PC-9 (cell line): ENCODE measurements around the gene LSP1. TPM values are rescaled to one million over a fixed set of nuclear protein-coding genes. Genes with fewer than 3 reads are reported as not detected.

Source experiments
- BruUV-seq: library from RNA; stranded (reverse); fragments of 400-500 nt; replicated peaks from 2 replicates; lab custom pipeline; 2021; lab: Mats Ljungman, UMichigan
- CTCF ChIA-PET: fragments of 300-600 bp; sonication (Branson Sonifier 250); formaldehyde crosslinking; loops from one replicate; lab custom pipeline; 2022; ENCODE audit warnings: antibody characterized with exemption; lab: Charles Lee
- POLR2A ChIA-PET: fragments of 300-600 bp; sonication (Branson Sonifier 250); formaldehyde crosslinking; loops from one replicate; lab custom pipeline; 2022; ENCODE audit warnings: antibody characterized with exemption; ENCODE audit not compliant: unreplicated experiment; lab: Charles Lee
- DNase-seq, 2 experiments: peaks; one replicate each; pipeline versions ENCODE4 v3.0.0 to v3.0.0-alpha.2; 2015 to 2022; ENCODE audit warnings: mixed read lengths in 1 of 2
- H2AFZ ChIP-seq: fragments of 200-600 bp; sonication (generic); 2 replicates; pipeline ENCODE4 v1.8.1; 2017; ENCODE audit warnings: antibody characterized with exemption
- H3F3A ChIP-seq: fragments of 200-600 bp; sonication (generic); 2 replicates; pipeline ENCODE4 v1.8.1; 2017; ENCODE audit warnings: antibody characterized with exemption, mild to moderate bottlenecking, low read depth; ENCODE audit not compliant: insufficient read depth
- H3K27ac ChIP-seq: fragments of 200-600 bp; sonication (generic); 2 replicates; pipeline ENCODE4 v1.6.1; 2016; ENCODE audit warnings: mixed run types
- H3K27me3 ChIP-seq: fragments of 200-600 bp; sonication (generic); 2 replicates; pipeline ENCODE4 v1.6.1; 2016; ENCODE audit warnings: low read depth, mixed run types; ENCODE audit not compliant: insufficient read depth
- H3K36me3 ChIP-seq: fragments of 200-600 bp; sonication (generic); 2 replicates; pipeline ENCODE4 v1.6.1; 2016; ENCODE audit warnings: low read depth, mixed run types
- H3K4me1 ChIP-seq: fragments of 200-600 bp; sonication (generic); replicated peaks from 2 replicates; pipeline ENCODE4 v1.6.1; 2016; ENCODE audit warnings: mixed run types; ENCODE audit not compliant: insufficient read depth
- H3K4me2 ChIP-seq: fragments of 200-600 bp; sonication (generic); 2 replicates; pipeline ENCODE4 v1.6.1; 2017; ENCODE audit warnings: mixed run types
- H3K4me3 ChIP-seq: fragments of 200-600 bp; sonication (generic); 2 replicates; pipeline ENCODE4 v1.6.1; 2016; ENCODE audit warnings: mixed run types
- H3K79me2 ChIP-seq: fragments of 200-600 bp; sonication (generic); 2 replicates; pipeline ENCODE4 v1.6.1; 2017; ENCODE audit warnings: low read depth, mixed run types
- H3K9me2 ChIP-seq: fragments of 200-600 bp; sonication (generic); 2 replicates; pipeline ENCODE4 v1.8.1; 2017; ENCODE audit warnings: mild to moderate bottlenecking; ENCODE audit not compliant: insufficient read depth
- H3K9me3 ChIP-seq: fragments of 200-600 bp; sonication (generic); 2 replicates; pipeline ENCODE4 v1.8.1; 2016; ENCODE audit warnings: low read depth; ENCODE audit not compliant: insufficient read depth
- H4K20me1 ChIP-seq: fragments of 200-600 bp; sonication (generic); 2 replicates; pipeline ENCODE4 v1.8.1; 2017; ENCODE audit not compliant: insufficient read depth
- CTCF ChIP-seq: fragments of 200-600 bp; sonication (generic); conservative IDR thresholded peaks from 2 replicates; pipeline ENCODE4 v1.6.1; 2017; ENCODE audit warnings: mixed run types, antibody characterized with exemption, mild to moderate bottlenecking, moderate library complexity
- EZH2 ChIP-seq: fragments of 200-600 bp; sonication (generic); IDR thresholded peaks from 2 replicates; pipeline ENCODE4 v1.8.0; 2017; ENCODE audit warnings: antibody characterized with exemption, low read depth
- intact Hi-C: fragments of 100-400 bp; cut with micrococcal nuclease; formaldehyde crosslinking; loops from one replicate; pipeline ENCODE4 v1.10.0; 2022; ENCODE audit not compliant: unreplicated experiment
- total RNA-seq: library from RNA; stranded (reverse); gene quantifications from 2 replicates; pipeline ENCODE4 v1.2.3, GENCODE V29; 2021

The LSP1 gene
- total RNA-seq, 1 experiment from 2014 or later, result 2.6 TPM

- ChIA-PET POLR2A (no interaction called here), CTCF (interaction anchor here (0.6 kb wide), 1 partner anchor 56 kb away, joined by 3 read pairs; no protein-coding TSS in a partner anchor)
- Histone ChIP-seq H3K9me2 (no peaks in the 10 kb centered on the region), H3K4me3 (no peak overlapping the region), H3K79me2 (no peaks in the 10 kb centered on the region), H3K27me3 (peaks cover 19% of the 10 kb centered on the region; the same call in 1 of the 2 replicates), H3K4me2 (no peak overlapping the region), H3K27ac (no peak overlapping the region), H3K4me1 (no peaks in the 10 kb centered on the region), H3F3A (no peaks in the 10 kb centered on the region), H3K9me3 (no peaks in the 10 kb centered on the region), H3K36me3 (no peaks in the 10 kb centered on the region), H4K20me1 (no peaks in the 10 kb centered on the region), H2AFZ (no peak overlapping the region)
- no TSS peak for BruUV-seq
- TF ChIP-seq EZH2 (no peak), CTCF (no peak)
- no peak for DNase-seq
- intact Hi-C loops, result no loop called here
These were observed 63.5 kb downstream of the LSP1 start for GRCh38 chr11:1916132-1916985.

GRCh38 chr11:1916986-1917522, 64.2 kb downstream of the LSP1 start:
- ChIA-PET CTCF (interaction anchor here (0.6 kb wide), 1 partner anchor 57 kb away, joined by 3 read pairs; no protein-coding TSS in a partner anchor), POLR2A (no interaction called here)
- H3K4me2 ChIP-seq, result no peak overlapping the region
- H4K20me1 ChIP-seq, result no peaks in the 10 kb centered on the region
- intact Hi-C loops, result no loop called here
- peaks cover 19% of the 10 kb centered on the region; the same call in 1 of the 2 replicates for H3K27me3 ChIP-seq
- H3K36me3 ChIP-seq, result no peaks in the 10 kb centered on the region
- no peak overlapping the region for H3K27ac ChIP-seq
- H3K4me1 ChIP-seq, result no peaks in the 10 kb centered on the region
- BruUV-seq, result no TSS peak
- H3K9me3 ChIP-seq, result no peaks in the 10 kb centered on the region
- H3K79me2 ChIP-seq, result no peaks in the 10 kb centered on the region
- DNase-seq, result no peak
- H3K9me2 ChIP-seq, result no peaks in the 10 kb centered on the region
- no peak overlapping the region for H3K4me3 ChIP-seq
- H3F3A ChIP-seq, result no peaks in the 10 kb centered on the region
- no peak for TF ChIP-seq EZH2
- TF ChIP-seq CTCF, result no peak
- no peak overlapping the region for H2AFZ ChIP-seq

- ChIA-PET CTCF (no interaction called here), POLR2A (no interaction called here)
- no peaks in the 10 kb centered on the region for H3K36me3 ChIP-seq
- no TSS peak for BruUV-seq
- no peaks in the 10 kb centered on the region for H3K9me2 ChIP-seq
- H3K27ac ChIP-seq, result no peak overlapping the region
- H3K27me3 ChIP-seq, result peaks cover 17% of the 10 kb centered on the region; the same call in 1 of the 2 replicates
- no peaks in the 10 kb centered on the region for H3K79me2 ChIP-seq
- no peaks in the 10 kb centered on the region for H3F3A ChIP-seq
- intact Hi-C loops, result no loop called here
- H3K4me3 ChIP-seq, result no peak overlapping the region
- no peak for DNase-seq
- TF ChIP-seq EZH2, result no peak
- TF ChIP-seq CTCF, result peak; percentile 49
- no peaks in the 10 kb centered on the region for H3K4me1 ChIP-seq
- no peaks in the 10 kb centered on the region for H4K20me1 ChIP-seq
- no peak overlapping the region for H2AFZ ChIP-seq
- no peak overlapping the region for H3K4me2 ChIP-seq
- H3K9me3 ChIP-seq, result no peaks in the 10 kb centered on the region
These were observed 64.9 kb downstream of the LSP1 start for GRCh38 chr11:1917523-1918435.
